GM21528 (cell line): ENCODE measurements around the gene COL9A3.

ENCODE experiments used
- ATAC-seq: cut with Tn5 transposase; IDR thresholded peaks from one replicate; pipeline ENCODE4 v1.9.1; 2021; ENCODE audit warnings: mild to moderate bottlenecking, moderate library complexity; ENCODE audit not compliant: unreplicated experiment, low FRiP score

The COL9A3 gene

GRCh38 chr20:62808211-62808865 lies 8.5 kb upstream of the COL9A3 start:
- no peak for ATAC-seq

- ATAC-seq, result no peak
These were observed 7.1 kb upstream of the COL9A3 start for GRCh38 chr20:62809530-62810428.

GRCh38 chr20:62811320-62811719 lies 5.5 kb upstream of the COL9A3 start:
- ATAC-seq, result no peak

GRCh38 chr20:62811720-62812119 lies 5.1 kb upstream of the COL9A3 start:
- no peak for ATAC-seq

- ATAC-seq, result no peak
These were observed 4.5 kb upstream of the COL9A3 start for GRCh38 chr20:62812181-62812906.

GRCh38 chr20:62812907-62813200 lies 4.0 kb upstream of the COL9A3 start:
- no peak for ATAC-seq

- ATAC-seq, result no peak
These were observed 3.3 kb upstream of the COL9A3 start for GRCh38 chr20:62813588-62813987.

GRCh38 chr20:62814060-62814708 lies 2.7 kb upstream of the COL9A3 start:
- no peak for ATAC-seq

- ATAC-seq, result no peak
These were observed 2.2 kb upstream of the COL9A3 start for GRCh38 chr20:62814709-62815065.

GRCh38 chr20:62815066-62815991 lies 1.5 kb upstream of the COL9A3 start:
- no peak for ATAC-seq

GRCh38 chr20:62816031-62816883 lies 593 bp upstream of the COL9A3 start:
- ATAC-seq, result no peak

- ATAC-seq, result no peak
These were observed 1.2 kb downstream of the COL9A3 start for GRCh38 chr20:62817975-62818591.

GRCh38 chr20:62818592-62819493 lies 2.0 kb downstream of the COL9A3 start:
- no peak for ATAC-seq

GRCh38 chr20:62819494-62820174 lies 2.8 kb downstream of the COL9A3 start:
- no peak for ATAC-seq

- ATAC-seq, result no peak
These were observed 3.5 kb downstream of the COL9A3 start for GRCh38 chr20:62820208-62820961.

- ATAC-seq, result no peak
These were observed 4.3 kb downstream of the COL9A3 start for GRCh38 chr20:62820962-62821725.
